Measurements from ENCODE around the gene ZG16.

DNA sequence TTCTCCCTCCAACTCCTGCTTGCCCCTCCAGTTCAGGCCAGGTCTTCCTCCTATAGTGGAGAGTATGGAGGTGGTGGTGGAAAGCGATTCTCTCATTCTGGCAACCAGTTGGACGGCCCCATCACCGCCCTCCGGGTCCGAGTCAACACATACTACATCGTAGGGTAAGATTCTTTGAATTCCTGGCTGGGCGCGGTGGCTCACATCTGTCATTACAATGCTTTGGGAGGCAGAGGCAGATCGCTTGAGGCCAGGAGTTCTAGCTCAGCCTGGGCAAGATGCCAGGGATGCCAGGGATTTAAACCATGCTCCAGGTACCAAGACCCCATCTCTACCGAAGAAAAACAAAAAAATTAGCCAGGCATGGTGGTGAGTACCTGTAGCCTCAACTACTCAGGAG is 1.4 kb downstream of the ZG16 start:
- TF ChIP-seq MAFK (IDR thresholded peaks at IDR 0.05; ENCODE audit: low read depth, low read length) (no peak), SUZ12 (IDR thresholded peaks at IDR 0.05; ENCODE audit: low read length) (no peak), RAD21 (IDR thresholded peaks at IDR 0.05 in 1 of 2, conservative IDR thresholded peaks at IDR 0.05 in 1 of 2; ENCODE audit: low read depth in 2 of 2, low read length in 2 of 2) (no peak), HDAC6 (IDR thresholded peaks at IDR 0.05; ENCODE audit: low read depth, low read length) (no peak), EZH2 (IDR thresholded peaks at IDR 0.05; ENCODE audit: low read depth, low read length, severe bottlenecking) (no peak)
- TF ChIP-seq, protein P1, sequence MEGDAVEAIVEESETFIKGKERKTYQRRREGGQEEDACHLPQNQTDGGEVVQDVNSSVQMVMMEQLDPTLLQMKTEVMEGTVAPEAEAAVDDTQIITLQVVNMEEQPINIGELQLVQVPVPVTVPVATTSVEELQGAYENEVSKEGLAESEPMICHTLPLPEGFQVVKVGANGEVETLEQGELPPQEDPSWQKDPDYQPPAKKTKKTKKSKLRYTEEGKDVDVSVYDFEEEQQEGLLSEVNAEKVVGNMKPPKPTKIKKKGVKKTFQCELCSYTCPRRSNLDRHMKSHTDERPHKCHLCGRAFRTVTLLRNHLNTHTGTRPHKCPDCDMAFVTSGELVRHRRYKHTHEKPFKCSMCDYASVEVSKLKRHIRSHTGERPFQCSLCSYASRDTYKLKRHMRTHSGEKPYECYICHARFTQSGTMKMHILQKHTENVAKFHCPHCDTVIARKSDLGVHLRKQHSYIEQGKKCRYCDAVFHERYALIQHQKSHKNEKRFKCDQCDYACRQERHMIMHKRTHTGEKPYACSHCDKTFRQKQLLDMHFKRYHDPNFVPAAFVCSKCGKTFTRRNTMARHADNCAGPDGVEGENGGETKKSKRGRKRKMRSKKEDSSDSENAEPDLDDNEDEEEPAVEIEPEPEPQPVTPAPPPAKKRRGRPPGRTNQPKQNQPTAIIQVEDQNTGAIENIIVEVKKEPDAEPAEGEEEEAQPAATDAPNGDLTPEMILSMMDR (IDR thresholded peaks at IDR 0.05; ENCODE audit: control extremely low read depth in 1 of 3, insufficient read depth in 1 of 3, low read depth in 1 of 3, low read length in 3 of 3) = no peak
